HEK293 (cell line): ENCODE data around the gene CDH5.

Experiments
- CTCF ChIA-PET: fragments of 350-600 bp; formaldehyde crosslinking; extraction: SDS; loops from one replicate; lab custom pipeline; 2021; ENCODE audit warnings: antibody characterized with exemption; lab: Yijun Ruan, JAX
- POLR2A ChIA-PET: fragments of 300-600 bp; formaldehyde crosslinking; extraction: SDS; loops from one replicate; lab custom pipeline; 2020; ENCODE audit warnings: antibody characterized with exemption, inconsistent platforms; lab: Yijun Ruan, JAX
- H3K27ac ChIP-seq: fragments of 200-500 bp; sonication (Bioruptor generic); 2 replicates; pipeline ENCODE4 v1.5.1; 2014; ENCODE audit warnings: low read depth, low read length, control low read depth, inconsistent platforms; ENCODE audit errors: extremely low read depth
- H3K36me3 ChIP-seq, 2 experiments: fragments of 200-500 bp in 1 of 2; sonication (Bioruptor generic) in 1 of 2; 1 replicate in 1 of 2; 2 replicates in 1 of 2; pipeline ENCODE4 v1.5.1; 2014 to 2017; ENCODE audit warnings: inconsistent platforms in 2 of 2, low read length in 2 of 2; ENCODE audit not compliant: control insufficient read depth in 2 of 2, insufficient read depth in 1 of 2
- H3K4me1 ChIP-seq: fragments of 200-500 bp; sonication (Bioruptor generic); 2 replicates; pipeline ENCODE4 v1.5.1; 2014; ENCODE audit warnings: mild to moderate bottlenecking, low read length, inconsistent platforms; ENCODE audit not compliant: control insufficient read depth, insufficient read depth
- H3K4me3 ChIP-seq: 2 replicates; pipeline ENCODE4 v1.5.1; 2011; ENCODE audit warnings: low read depth, mild to moderate bottlenecking, control low read depth, low read length, moderate library complexity
- H3K9me3 ChIP-seq: fragments of 200-500 bp; sonication (Bioruptor generic); 2 replicates; pipeline ENCODE4 v1.5.1; 2014; ENCODE audit warnings: low read depth, low read length, inconsistent platforms; ENCODE audit not compliant: control insufficient read depth, insufficient read depth
- EGR2 ChIP-seq: fragments of 450-650 bp; formaldehyde crosslinking; IDR thresholded peaks from 2 replicates; pipeline ENCODE4 v1.5.1; 2016; ENCODE audit warnings: low read depth, missing biosample characterization, missing genetic modification characterization
- REPIN1 ChIP-seq: fragments of 450-650 bp; formaldehyde crosslinking; IDR thresholded peaks from 2 replicates; pipeline ENCODE4 v1.5.1; 2017; ENCODE audit warnings: missing biosample characterization, missing genetic modification characterization, low read depth
- ZBTB20 ChIP-seq: fragments of 450-650 bp; formaldehyde crosslinking; IDR thresholded peaks from 2 replicates; pipeline ENCODE4 v1.5.1; 2016; ENCODE audit warnings: missing biosample characterization, missing genetic modification characterization
- ZNF10 ChIP-seq: fragments of 450-650 bp; formaldehyde crosslinking; IDR thresholded peaks from 2 replicates; pipeline ENCODE4 v1.5.1; 2017; ENCODE audit warnings: missing biosample characterization, missing genetic modification characterization
- ZNF121 ChIP-seq: fragments of 450-650 bp; formaldehyde crosslinking; IDR thresholded peaks from 2 replicates; pipeline ENCODE4 v1.5.1; 2016; ENCODE audit warnings: missing biosample characterization, missing genetic modification characterization
- ZNF132 ChIP-seq: fragments of 450-650 bp; formaldehyde crosslinking; IDR thresholded peaks from 2 replicates; pipeline ENCODE4 v1.5.1; 2017; ENCODE audit warnings: missing biosample characterization, missing genetic modification characterization, borderline replicate concordance
- ZNF174 ChIP-seq: fragments of 450-650 bp; formaldehyde crosslinking; IDR thresholded peaks from 2 replicates; pipeline ENCODE4 v1.5.0; 2017; ENCODE audit warnings: missing biosample characterization, mild to moderate bottlenecking, missing genetic modification characterization
- ZNF18 ChIP-seq: fragments of 450-650 bp; formaldehyde crosslinking; IDR thresholded peaks from 2 replicates; pipeline ENCODE4 v1.5.1; 2016; ENCODE audit warnings: missing biosample characterization, missing genetic modification characterization
- ZNF24 ChIP-seq: fragments of 450-650 bp; formaldehyde crosslinking; IDR thresholded peaks from 2 replicates; pipeline ENCODE4 v1.5.1; 2016; ENCODE audit warnings: missing biosample characterization, missing genetic modification characterization
- ZNF423 ChIP-seq: fragments of 450-650 bp; formaldehyde crosslinking; IDR thresholded peaks from 2 replicates; pipeline ENCODE4 v1.5.1; 2016; ENCODE audit warnings: missing biosample characterization, missing genetic modification characterization
- ZNF548 ChIP-seq: fragments of 450-650 bp; formaldehyde crosslinking; IDR thresholded peaks from 2 replicates; pipeline ENCODE4 v1.5.1; 2016; ENCODE audit warnings: missing biosample characterization, missing genetic modification characterization
- ZNF596 ChIP-seq: fragments of 450-650 bp; IDR thresholded peaks from 2 replicates; pipeline ENCODE4 v1.5.0; 2018; ENCODE audit warnings: missing biosample characterization, mild to moderate bottlenecking, missing genetic modification characterization, moderate library complexity
- ZNF670 ChIP-seq: fragments of 450-650 bp; formaldehyde crosslinking; IDR thresholded peaks from 2 replicates; pipeline ENCODE4 v1.5.1; 2016; ENCODE audit warnings: missing biosample characterization, missing genetic modification characterization, low read depth
- ZNF747 ChIP-seq: fragments of 450-650 bp; formaldehyde crosslinking; IDR thresholded peaks from 2 replicates; pipeline ENCODE4 v1.5.1; 2016; ENCODE audit warnings: missing biosample characterization, missing genetic modification characterization
- TF ChIP-seq, protein P1 (sequence below): fragments of 450-650 bp; formaldehyde crosslinking; IDR thresholded peaks from 2 replicates; pipeline ENCODE4 v1.5.1; 2017; ENCODE audit warnings: missing biosample characterization, missing genetic modification characterization
- TF ChIP-seq, protein P2 (sequence below): fragments of 450-650 bp; formaldehyde crosslinking; IDR thresholded peaks from 2 replicates; pipeline ENCODE4 v1.5.1; 2017; ENCODE audit warnings: missing biosample characterization, missing genetic modification characterization
- TF ChIP-seq, protein P3 (sequence below): fragments of 450-650 bp; formaldehyde crosslinking; IDR thresholded peaks from 2 replicates; pipeline ENCODE4; 2016; ENCODE audit warnings: missing biosample characterization, missing genetic modification characterization
- TF ChIP-seq, protein P4 (sequence below): fragments of 450-650 bp; formaldehyde crosslinking; IDR thresholded peaks from 2 replicates; pipeline ENCODE4 v1.5.1; 2016; ENCODE audit warnings: missing biosample characterization, missing genetic modification characterization
- TF ChIP-seq, protein P5 (sequence below): fragments of 450-650 bp; formaldehyde crosslinking; IDR thresholded peaks from 2 replicates; pipeline ENCODE4 v1.5.1; 2017; ENCODE audit warnings: missing biosample characterization, missing genetic modification characterization

The CDH5 gene

GRCh38 chr16:66325717-66326376, 40.6 kb upstream of the CDH5 start:
- Histone ChIP-seq H3K4me1 (no peaks in the 10 kb centered on the region), H3K27ac (no peak overlapping the region), H3K36me3 (no peaks in the 10 kb centered on the region), H3K4me3 (no peak overlapping the region), H3K9me3 (no peaks in the 10 kb centered on the region)
- POLR2A ChIA-PET = no interaction called here
- TF ChIP-seq, protein P1, sequence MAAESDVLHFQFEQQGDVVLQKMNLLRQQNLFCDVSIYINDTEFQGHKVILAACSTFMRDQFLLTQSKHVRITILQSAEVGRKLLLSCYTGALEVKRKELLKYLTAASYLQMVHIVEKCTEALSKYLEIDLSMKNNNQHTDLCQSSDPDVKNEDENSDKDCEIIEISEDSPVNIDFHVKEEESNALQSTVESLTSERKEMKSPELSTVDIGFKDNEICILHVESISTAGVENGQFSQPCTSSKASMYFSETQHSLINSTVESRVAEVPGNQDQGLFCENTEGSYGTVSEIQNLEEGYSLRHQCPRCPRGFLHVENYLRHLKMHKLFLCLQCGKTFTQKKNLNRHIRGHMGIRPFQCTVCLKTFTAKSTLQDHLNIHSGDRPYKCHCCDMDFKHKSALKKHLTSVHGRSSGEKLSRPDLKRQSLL (tag by site-specific recombination) = no peak
- TF ChIP-seq ZBTB20 = peak; percentile 59; the same call in 1 of the 2 replicates
- CTCF ChIA-PET = interaction anchor here (0.6 to 3.9 kb wide), 7 partner anchors 10 to 1123 kb away, joined by 3 to 26 read pairs (median 4); no protein-coding TSS in a partner anchor

DNA sequence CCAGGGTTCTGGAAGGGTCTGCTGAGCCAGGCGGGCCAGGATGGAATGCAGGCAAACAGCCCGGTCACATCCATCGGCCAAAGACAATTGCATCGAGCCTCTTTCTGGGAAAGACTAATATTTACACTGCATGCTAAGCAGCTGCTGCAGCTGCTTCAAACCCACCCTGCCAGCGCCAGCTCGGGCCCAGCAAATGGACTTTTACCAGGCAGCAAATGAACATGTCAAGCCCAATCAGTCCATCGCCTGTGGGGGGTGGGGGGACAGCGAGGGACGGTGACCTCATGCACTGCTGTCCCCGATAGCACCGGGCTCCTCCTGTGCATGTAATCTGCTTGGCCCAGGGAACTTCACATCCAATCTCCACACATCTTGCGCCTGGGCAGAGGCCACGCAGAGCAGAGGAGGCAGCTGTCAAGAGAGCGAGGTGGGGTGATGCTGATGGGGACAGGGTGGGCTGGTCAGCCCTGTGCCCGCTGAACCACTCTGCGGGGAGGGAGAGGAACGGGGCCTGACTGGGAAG, 39.4 kb upstream of the CDH5 start:
- CTCF ChIA-PET = interaction anchor here (1.3 to 3.9 kb wide), 2 partner anchors 15 to 17 kb away, joined by 5 to 17 read pairs; no protein-coding TSS in a partner anchor
- TF ChIP-seq, protein P2, sequence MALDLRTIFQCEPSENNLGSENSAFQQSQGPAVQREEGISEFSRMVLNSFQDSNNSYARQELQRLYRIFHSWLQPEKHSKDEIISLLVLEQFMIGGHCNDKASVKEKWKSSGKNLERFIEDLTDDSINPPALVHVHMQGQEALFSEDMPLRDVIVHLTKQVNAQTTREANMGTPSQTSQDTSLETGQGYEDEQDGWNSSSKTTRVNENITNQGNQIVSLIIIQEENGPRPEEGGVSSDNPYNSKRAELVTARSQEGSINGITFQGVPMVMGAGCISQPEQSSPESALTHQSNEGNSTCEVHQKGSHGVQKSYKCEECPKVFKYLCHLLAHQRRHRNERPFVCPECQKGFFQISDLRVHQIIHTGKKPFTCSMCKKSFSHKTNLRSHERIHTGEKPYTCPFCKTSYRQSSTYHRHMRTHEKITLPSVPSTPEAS (tag by site-specific recombination) = no peak
- TF ChIP-seq ZNF670 = no peak
- TF ChIP-seq, protein P3, sequence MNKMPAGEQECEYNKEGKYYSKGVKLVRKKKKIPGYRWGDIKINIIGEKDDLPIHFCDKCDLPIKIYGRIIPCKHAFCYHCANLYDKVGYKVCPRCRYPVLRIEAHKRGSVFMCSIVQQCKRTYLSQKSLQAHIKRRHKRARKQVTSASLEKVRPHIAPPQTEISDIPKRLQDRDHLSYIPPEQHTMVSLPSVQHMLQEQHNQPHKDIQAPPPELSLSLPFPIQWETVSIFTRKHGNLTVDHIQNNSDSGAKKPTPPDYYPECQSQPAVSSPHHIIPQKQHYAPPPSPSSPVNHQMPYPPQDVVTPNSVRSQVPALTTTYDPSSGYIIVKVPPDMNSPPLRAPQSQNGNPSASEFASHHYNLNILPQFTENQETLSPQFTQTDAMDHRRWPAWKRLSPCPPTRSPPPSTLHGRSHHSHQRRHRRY (tag by site-specific recombination) = no peak
- no peaks in the 10 kb centered on the region for H3K4me1 ChIP-seq
- no peak overlapping the region for H3K27ac ChIP-seq
- H3K36me3 ChIP-seq = no peaks in the 10 kb centered on the region
- no peak overlapping the region for H3K4me3 ChIP-seq
- POLR2A ChIA-PET = no interaction called here
- H3K9me3 ChIP-seq = no peaks in the 10 kb centered on the region

DNA sequence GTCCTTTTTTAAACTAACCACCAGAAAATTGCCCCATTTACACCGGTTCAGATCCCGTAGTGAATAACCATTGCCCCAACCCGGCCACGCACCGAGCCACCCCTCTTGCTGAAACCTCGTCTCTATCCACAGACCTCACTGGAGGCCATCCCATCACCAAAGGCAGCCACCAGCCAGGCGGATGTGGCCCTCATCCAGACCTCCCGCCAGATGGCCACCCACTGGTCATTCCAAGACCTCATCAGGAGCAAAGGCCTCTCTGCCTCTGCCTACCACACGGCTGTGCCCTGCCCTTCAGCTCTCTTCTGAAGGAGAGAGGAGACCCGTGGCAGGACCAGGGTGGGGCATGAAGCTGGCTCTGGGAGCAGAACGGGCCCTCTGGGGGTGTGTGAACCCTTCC, 38.2 kb upstream of the CDH5 start:
- TF ChIP-seq ZNF747 (tag by site-specific recombination) (no peak), ZNF121 (tag by site-specific recombination) (no peak), EGR2 (tag by site-specific recombination) (no peak), ZNF132 (tag by site-specific recombination) (no peak), ZNF596 (no peak), ZNF548 (no peak), ZNF24 (tag by site-specific recombination) (no peak), ZNF10 (tag by site-specific recombination) (no peak), REPIN1 (tag by site-specific recombination) (no peak), ZNF423 (no peak), ZNF174 (no peak), ZNF18 (tag by site-specific recombination) (no peak)
- TF ChIP-seq, protein P4, sequence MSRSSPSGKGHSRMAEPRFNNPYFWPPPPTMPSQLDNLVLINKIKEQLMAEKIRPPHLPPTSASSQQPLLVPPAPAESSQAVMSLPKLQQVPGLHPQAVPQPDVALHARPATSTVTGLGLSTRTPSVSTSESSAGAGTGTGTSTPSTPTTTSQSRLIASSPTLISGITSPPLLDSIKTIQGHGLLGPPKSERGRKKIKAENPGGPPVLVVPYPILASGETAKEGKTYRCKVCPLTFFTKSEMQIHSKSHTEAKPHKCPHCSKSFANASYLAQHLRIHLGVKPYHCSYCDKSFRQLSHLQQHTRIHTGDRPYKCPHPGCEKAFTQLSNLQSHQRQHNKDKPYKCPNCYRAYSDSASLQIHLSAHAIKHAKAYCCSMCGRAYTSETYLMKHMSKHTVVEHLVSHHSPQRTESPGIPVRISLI (tag by site-specific recombination) = no peak
- TF ChIP-seq, protein P5, sequence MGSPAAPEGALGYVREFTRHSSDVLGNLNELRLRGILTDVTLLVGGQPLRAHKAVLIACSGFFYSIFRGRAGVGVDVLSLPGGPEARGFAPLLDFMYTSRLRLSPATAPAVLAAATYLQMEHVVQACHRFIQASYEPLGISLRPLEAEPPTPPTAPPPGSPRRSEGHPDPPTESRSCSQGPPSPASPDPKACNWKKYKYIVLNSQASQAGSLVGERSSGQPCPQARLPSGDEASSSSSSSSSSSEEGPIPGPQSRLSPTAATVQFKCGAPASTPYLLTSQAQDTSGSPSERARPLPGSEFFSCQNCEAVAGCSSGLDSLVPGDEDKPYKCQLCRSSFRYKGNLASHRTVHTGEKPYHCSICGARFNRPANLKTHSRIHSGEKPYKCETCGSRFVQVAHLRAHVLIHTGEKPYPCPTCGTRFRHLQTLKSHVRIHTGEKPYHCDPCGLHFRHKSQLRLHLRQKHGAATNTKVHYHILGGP (tag by site-specific recombination) = no peak
- TF ChIP-seq, protein P1 (tag by site-specific recombination) = no peak
- Histone ChIP-seq H3K27ac (no peak overlapping the region), H3K9me3 (no peaks in the 10 kb centered on the region), H3K4me1 (no peaks in the 10 kb centered on the region), H3K4me3 (no peak overlapping the region), H3K36me3 (no peaks in the 10 kb centered on the region)
- ChIA-PET POLR2A (no interaction called here), CTCF (interaction anchor here (1.3 to 3.9 kb wide), 3 partner anchors 14 to 16 kb away, joined by 5 to 17 read pairs (median 5); no protein-coding TSS in a partner anchor)
